HepG2 (cell line): ENCODE results near the gene RASAL1. TPM values are rescaled to one million over a fixed set of nuclear protein-coding genes. Genes with fewer than 3 reads are reported as not detected.

Experiments used
- SNAPC4 ChIP-seq: sonication (generic); formaldehyde crosslinking; IDR thresholded peaks from 2 replicates; pipeline ENCODE4 v1.4.0; 2020; ENCODE audit warnings: mild to moderate bottlenecking, missing genetic modification reagents
- TCF12 ChIP-seq, 2 experiments: fragments of 450-650 bp in 1 of 2; sonication (generic) in 1 of 2; formaldehyde crosslinking in 1 of 2; IDR thresholded peaks; 2 replicates each; pipeline versions ENCODE4 v1.6.1 to v1.8.0; 2017 to 2022; ENCODE audit warnings: antibody characterized with exemption in 1 of 2, mild to moderate bottlenecking in 1 of 2, missing genetic modification reagents in 1 of 2, moderate library complexity in 1 of 2
- UBTF ChIP-seq: sonication (generic); formaldehyde crosslinking; IDR thresholded peaks from 2 replicates; pipeline ENCODE4 v1.4.0; 2020; ENCODE audit warnings: mild to moderate bottlenecking, missing genetic modification reagents
- ZNF652 ChIP-seq: IDR thresholded peaks from 2 replicates; pipeline ENCODE4 v1.6.1; 2016; ENCODE audit warnings: low read depth, borderline replicate concordance
- ZNF761 ChIP-seq: sonication (generic); formaldehyde crosslinking; conservative IDR thresholded peaks from 2 replicates; pipeline ENCODE4 v1.4.0; 2020; ENCODE audit warnings: mild to moderate bottlenecking, missing genetic modification reagents
- polyA plus RNA-seq, 8 experiments: library from polyadenylated mRNA; depleted of rRNA in 3 of 8; stranded (reverse) in 7 of 8; unstranded in 1 of 8; fragments of >200 nt; fragmentation: Illumina TruSeq in 4 of 8; extraction: Trizol in 4 of 8; gene quantifications; 2 replicates each; pipeline versions ENCODE4 v1.2.1 to v1.2.3, GENCODE V29; 2011 to 2016; ENCODE audit warnings: low read depth in 4 of 8, missing spikeins in 1 of 8, mixed read lengths in 1 of 8; ENCODE audit not compliant: insufficient read depth in 1 of 8
- total RNA-seq, 5 experiments: library from RNA; depleted of rRNA; stranded (reverse); fragments of >200 nt; fragmentation: Illumina TruSeq; extraction: Trizol; gene quantifications; 2 replicates each; pipeline ENCODE4 v1.2.3, GENCODE V29; 2016; ENCODE audit warnings: low read depth in 1 of 5

The RASAL1 gene
- total and polyA plus RNA-seq, 2 of the 13 experiments (the other 11 are each of a cell fraction or from before 2014, with no cell fraction given), result not detected

- no peak for TF ChIP-seq TCF12 (IDR thresholded peaks at IDR 0.05)
- TF ChIP-seq TCF12 (CRISPR knock-in tag; IDR thresholded peaks at IDR 0.05), result no peak
- no peak for TF ChIP-seq SNAPC4
- TF ChIP-seq UBTF (CRISPR knock-in tag), result no peak
- no peak for TF ChIP-seq ZNF652 (CRISPR knock-in tag)
- TF ChIP-seq ZNF761, result no peak
Observed at GRCh38 chr12:113136128-113136989, 798 bp upstream of the RASAL1 start (continued).
